HFFc6 (cell line): ENCODE data around the gene NSD1. TPM values are rescaled to one million over a fixed set of nuclear protein-coding genes. Genes with fewer than 3 reads are reported as not detected.

Source experiments
- DNase-seq: peaks from one replicate; pipeline ENCODE4 v3.0.0-alpha.2; 2018
- H3K27ac Mint-ChIP-seq: 2 replicates; pipeline ENCODE4 v1.8.0; 2020; ENCODE audit warnings: mild to moderate bottlenecking, mixed read lengths
- H3K27me3 Mint-ChIP-seq: 2 replicates; pipeline ENCODE4 v1.8.0; 2021; ENCODE audit warnings: mild to moderate bottlenecking, moderate library complexity, mixed read lengths; ENCODE audit not compliant: insufficient read depth
- H3K36me3 Mint-ChIP-seq: 2 replicates; pipeline ENCODE4 v1.8.0; 2021; ENCODE audit warnings: low read depth, mixed read lengths
- H3K4me1 Mint-ChIP-seq: 2 replicates; pipeline ENCODE4 v1.8.0; 2020; ENCODE audit warnings: low read depth, mixed read lengths
- H3K4me3 Mint-ChIP-seq: 2 replicates; pipeline ENCODE4 v1.8.0; 2020; ENCODE audit warnings: mild to moderate bottlenecking, moderate library complexity, mixed read lengths
- H3K9me3 Mint-ChIP-seq: 2 replicates; pipeline ENCODE4 v1.8.0; 2020; ENCODE audit warnings: mild to moderate bottlenecking, mixed read lengths
- CTCF ChIP-seq: fragments of 200-600 bp; sonication (generic); IDR thresholded peaks from 2 replicates; pipeline ENCODE4 v1.5.0; 2021; ENCODE audit warnings: antibody characterized with exemption, mild to moderate bottlenecking
- total RNA-seq, 6 experiments: library from RNA; stranded (reverse); fragmentation: NEBNext Ultra II Directional; extraction: Animal tissue kit (Norgen Biotek cat#: 25700); gene quantifications; 2 replicates in 1 of 6; 3 replicates in 5 of 6; pipeline ENCODE4 v1.2.3, GENCODE V29; 2021

NSD1 gene
- total RNA-seq, 6 experiments from 2014 or later: 42.6 to 56.4 (median 48.4) TPM

DNA sequence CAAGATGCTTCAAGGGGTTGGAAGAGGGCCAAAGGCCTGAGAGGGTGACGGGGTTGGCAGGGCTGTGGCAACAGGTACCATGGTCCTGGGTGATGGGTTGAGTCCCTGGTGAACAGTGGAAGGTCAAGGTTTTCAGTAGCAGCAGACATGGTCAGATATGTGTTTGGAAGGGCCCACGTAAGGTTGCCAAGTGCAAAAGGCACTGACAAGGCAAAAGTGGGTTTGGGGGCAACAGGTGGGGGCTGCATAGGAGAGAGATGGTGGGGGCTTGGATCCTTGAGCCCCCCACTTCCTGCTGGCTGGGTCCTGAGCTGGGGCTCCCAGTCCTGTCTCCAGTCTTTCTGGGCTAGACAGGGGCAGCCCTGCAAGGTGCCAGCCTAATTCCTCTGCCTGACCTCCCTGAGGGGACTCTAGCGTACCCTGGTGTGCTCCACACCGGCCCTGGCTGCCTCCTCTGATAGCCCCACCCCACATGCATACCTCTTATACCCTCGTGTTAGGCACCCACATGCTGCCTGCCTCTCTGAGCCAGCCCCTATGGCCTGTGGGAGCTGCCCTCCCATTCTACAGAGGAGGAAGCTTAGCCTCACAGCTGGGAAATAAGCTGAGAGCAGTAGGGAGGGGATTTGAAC, 20.9 kb upstream of the NSD1 start:
- no peak overlapping the region for H3K4me3 Mint-ChIP-seq
- no peak for DNase-seq
- no peaks in the 10 kb centered on the region for H3K36me3 Mint-ChIP-seq
- no peak overlapping the region for H3K27ac Mint-ChIP-seq
- H3K27me3 Mint-ChIP-seq: peaks cover 10% of the 10 kb centered on the region
- no peaks in the 10 kb centered on the region for H3K9me3 Mint-ChIP-seq
- peaks cover 15% of the 10 kb centered on the region for H3K4me1 Mint-ChIP-seq
- no peak for TF ChIP-seq CTCF

GRCh38 chr5:177113566-177114424, 19.8 kb upstream of the NSD1 start:
- peak; percentile 51 for DNase-seq
- peaks cover 15% of the 10 kb centered on the region for H3K4me1 Mint-ChIP-seq
- H3K36me3 Mint-ChIP-seq: no peaks in the 10 kb centered on the region
- no peak overlapping the region for H3K4me3 Mint-ChIP-seq
- peaks cover 10% of the 10 kb centered on the region for H3K27me3 Mint-ChIP-seq
- peak; percentile 98 for TF ChIP-seq CTCF
- H3K27ac Mint-ChIP-seq: no peak overlapping the region
- H3K9me3 Mint-ChIP-seq: no peaks in the 10 kb centered on the region

DNA sequence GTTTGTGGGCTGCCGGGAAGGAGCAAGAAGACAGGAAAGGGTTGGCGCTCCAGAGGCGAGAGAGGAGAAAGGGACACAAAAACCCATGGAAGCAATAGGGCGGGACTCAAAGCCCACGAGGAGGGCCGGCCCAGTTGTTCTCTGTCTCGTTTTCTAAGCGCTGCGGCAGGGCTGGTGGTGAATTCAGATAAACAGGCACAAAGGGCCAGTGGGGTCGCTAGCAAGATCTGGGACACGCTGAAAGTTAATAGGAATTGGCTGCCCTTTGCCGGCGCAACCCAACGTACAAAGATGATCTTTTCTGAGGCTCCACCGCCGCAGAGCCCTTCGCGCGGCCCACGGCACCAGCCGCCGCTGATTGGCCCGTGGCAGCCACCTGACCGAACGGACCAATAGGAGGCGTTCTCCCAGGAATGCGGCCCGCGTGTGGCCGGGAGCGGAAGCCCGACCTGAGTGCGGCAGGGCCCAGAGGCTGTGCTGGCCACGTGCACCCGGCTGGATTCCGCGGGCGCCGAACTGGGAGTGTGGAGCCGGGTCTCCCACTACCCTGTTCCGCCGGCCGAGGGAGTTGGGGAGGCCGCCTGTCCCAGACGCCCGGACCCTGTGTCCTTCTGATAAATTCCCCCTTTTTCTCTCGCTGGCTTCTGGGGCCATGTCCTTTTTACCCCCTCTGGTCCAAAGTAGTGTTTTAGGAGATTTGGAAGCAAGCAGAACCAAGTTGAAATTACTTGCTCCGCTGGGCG, 16.8 kb upstream of the NSD1 start:
- Mint-ChIP-seq H3K36me3 (no peaks in the 10 kb centered on the region), H3K27ac (peak overlapping the region; percentile 32; the same call in 1 of the 2 replicates), H3K27me3 (peaks cover 4% of the 10 kb centered on the region; the same call in 1 of the 2 replicates), H3K4me1 (peaks cover 15% of the 10 kb centered on the region), H3K9me3 (no peaks in the 10 kb centered on the region), H3K4me3 (no peak overlapping the region)
- no peak for TF ChIP-seq CTCF
- peak; percentile 38 for DNase-seq

GRCh38 chr5:177117441-177118045, 16.0 kb upstream of the NSD1 start:
- Mint-ChIP-seq H3K36me3 (no peaks in the 10 kb centered on the region), H3K9me3 (no peaks in the 10 kb centered on the region), H3K4me1 (peaks cover 15% of the 10 kb centered on the region), H3K27ac (no peak overlapping the region), H3K27me3 (peaks cover 4% of the 10 kb centered on the region; the same call in 1 of the 2 replicates), H3K4me3 (no peak overlapping the region)
- TF ChIP-seq CTCF: no peak
- DNase-seq: no peak

- H3K36me3 Mint-ChIP-seq: no peaks in the 10 kb centered on the region
- H3K9me3 Mint-ChIP-seq: no peaks in the 10 kb centered on the region
- no peak overlapping the region for H3K27ac Mint-ChIP-seq
- no peak for DNase-seq
- TF ChIP-seq CTCF: no peak
- no peaks in the 10 kb centered on the region; the same call in 1 of the 2 replicates for H3K27me3 Mint-ChIP-seq
- H3K4me1 Mint-ChIP-seq: no peaks in the 10 kb centered on the region
- no peak overlapping the region for H3K4me3 Mint-ChIP-seq
Observed at GRCh38 chr5:177122566-177122965, 11.0 kb upstream of the NSD1 start.
